ENCODE measurements around the gene NUP93.
"Not testable (repeated sequence)": the region's sequence is repeated elsewhere in the genome, so short reads cannot be mapped to it uniquely, and the experiment has no call there.

The NUP93 gene

DNA sequence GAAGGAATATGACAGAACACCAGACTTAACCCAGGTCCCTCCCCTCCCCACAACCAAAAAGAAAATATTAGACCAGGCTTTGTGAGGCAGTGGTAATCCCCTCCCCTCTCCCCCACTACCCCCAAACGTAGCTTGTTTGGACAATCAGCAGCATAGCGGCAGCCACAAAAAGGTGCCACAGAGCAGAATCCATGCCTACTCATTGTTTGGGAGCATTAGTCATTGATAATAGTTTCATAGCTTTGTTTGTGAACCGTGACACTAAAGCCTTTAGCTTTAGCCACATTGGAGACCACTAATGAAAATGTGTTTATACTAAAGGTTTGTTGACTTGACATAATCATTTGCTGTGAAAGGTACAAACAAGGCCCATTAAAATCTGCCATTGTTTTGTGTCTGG, 65.1 kb downstream of the NUP93 start:
- H4K20me1 ChIP-seq (ENCODE audit: low read depth, low read length), result no peaks in the 10 kb centered on the region
- no peak overlapping the region for H3K4me3 ChIP-seq (ENCODE audit: insufficient read depth, low read length, poor library complexity, severe bottlenecking)
- H3F3A ChIP-seq (ENCODE audit: insufficient read depth), result no peaks in the 10 kb centered on the region
- H3K79me2 ChIP-seq (ENCODE audit: insufficient read depth, low read length), result peaks cover 7% of the 10 kb centered on the region; the same call in 1 of the 2 replicates
- H3K27ac ChIP-seq (ENCODE audit: low read depth, low read length), result no peak overlapping the region
- no peaks in the 10 kb centered on the region for H3K9me2 ChIP-seq (replicated peaks; ENCODE audit: insufficient read depth, low read length)
- TF ChIP-seq, protein P1, sequence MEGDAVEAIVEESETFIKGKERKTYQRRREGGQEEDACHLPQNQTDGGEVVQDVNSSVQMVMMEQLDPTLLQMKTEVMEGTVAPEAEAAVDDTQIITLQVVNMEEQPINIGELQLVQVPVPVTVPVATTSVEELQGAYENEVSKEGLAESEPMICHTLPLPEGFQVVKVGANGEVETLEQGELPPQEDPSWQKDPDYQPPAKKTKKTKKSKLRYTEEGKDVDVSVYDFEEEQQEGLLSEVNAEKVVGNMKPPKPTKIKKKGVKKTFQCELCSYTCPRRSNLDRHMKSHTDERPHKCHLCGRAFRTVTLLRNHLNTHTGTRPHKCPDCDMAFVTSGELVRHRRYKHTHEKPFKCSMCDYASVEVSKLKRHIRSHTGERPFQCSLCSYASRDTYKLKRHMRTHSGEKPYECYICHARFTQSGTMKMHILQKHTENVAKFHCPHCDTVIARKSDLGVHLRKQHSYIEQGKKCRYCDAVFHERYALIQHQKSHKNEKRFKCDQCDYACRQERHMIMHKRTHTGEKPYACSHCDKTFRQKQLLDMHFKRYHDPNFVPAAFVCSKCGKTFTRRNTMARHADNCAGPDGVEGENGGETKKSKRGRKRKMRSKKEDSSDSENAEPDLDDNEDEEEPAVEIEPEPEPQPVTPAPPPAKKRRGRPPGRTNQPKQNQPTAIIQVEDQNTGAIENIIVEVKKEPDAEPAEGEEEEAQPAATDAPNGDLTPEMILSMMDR (IDR thresholded peaks at IDR 0.05; ENCODE audit: insufficient read depth, low read length, poor library complexity, severe bottlenecking), result no peak
- TF ChIP-seq EZH2phosphoT487 (conservative IDR thresholded peaks at IDR 0.05; ENCODE audit: low read length), result no peak
- no peaks in the 10 kb centered on the region for H3K36me3 ChIP-seq (ENCODE audit: low read length)
- H3K27me3 ChIP-seq (ENCODE audit: low read length), result no peaks in the 10 kb centered on the region
- H3K9ac ChIP-seq (ENCODE audit: low read length), result no peak overlapping the region
- no peak overlapping the region for H2AFZ ChIP-seq (ENCODE audit: low read depth, low read length, severe bottlenecking)
- no peaks in the 10 kb centered on the region for H3K9me3 ChIP-seq (ENCODE audit: insufficient read depth, low read length)
- no peak overlapping the region for H3K4me2 ChIP-seq (ENCODE audit: low read depth, low read length, poor library complexity, severe bottlenecking)

DNA sequence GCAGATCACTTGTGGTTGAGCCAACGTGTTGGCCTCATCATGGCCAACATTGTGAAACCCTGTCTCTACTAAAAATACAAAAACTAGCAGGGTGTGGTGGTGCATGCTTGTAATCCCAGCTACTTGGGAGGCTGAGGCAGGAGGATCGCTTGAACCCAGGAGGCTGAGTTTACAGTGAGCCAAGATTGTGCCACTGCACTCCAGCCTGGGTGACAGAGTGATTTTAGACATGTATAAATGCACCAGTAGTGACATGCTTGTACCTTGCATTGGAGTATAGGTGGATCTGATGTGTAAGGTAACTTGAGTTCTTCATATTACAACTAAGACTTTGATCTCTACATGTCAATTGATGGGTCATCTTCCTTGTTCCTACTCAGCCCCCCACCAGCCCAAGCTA, 67.1 kb downstream of the NUP93 start:
- not testable (repeated sequence) for H4K20me1 ChIP-seq (ENCODE audit: low read depth, low read length); H3K4me3 ChIP-seq (ENCODE audit: insufficient read depth, low read length, poor library complexity, severe bottlenecking); H3K79me2 ChIP-seq (ENCODE audit: insufficient read depth, low read length); H3K36me3 ChIP-seq (ENCODE audit: low read length); H3F3A ChIP-seq (ENCODE audit: insufficient read depth); H3K27ac ChIP-seq (ENCODE audit: low read depth, low read length); H3K9ac ChIP-seq (ENCODE audit: low read length); H3K9me2 ChIP-seq (replicated peaks; ENCODE audit: insufficient read depth, low read length); H3K9me3 ChIP-seq (ENCODE audit: insufficient read depth, low read length); H3K4me2 ChIP-seq (ENCODE audit: low read depth, low read length, poor library complexity, severe bottlenecking); H3K27me3 ChIP-seq (ENCODE audit: low read length); H2AFZ ChIP-seq (ENCODE audit: low read depth, low read length, severe bottlenecking)

DNA sequence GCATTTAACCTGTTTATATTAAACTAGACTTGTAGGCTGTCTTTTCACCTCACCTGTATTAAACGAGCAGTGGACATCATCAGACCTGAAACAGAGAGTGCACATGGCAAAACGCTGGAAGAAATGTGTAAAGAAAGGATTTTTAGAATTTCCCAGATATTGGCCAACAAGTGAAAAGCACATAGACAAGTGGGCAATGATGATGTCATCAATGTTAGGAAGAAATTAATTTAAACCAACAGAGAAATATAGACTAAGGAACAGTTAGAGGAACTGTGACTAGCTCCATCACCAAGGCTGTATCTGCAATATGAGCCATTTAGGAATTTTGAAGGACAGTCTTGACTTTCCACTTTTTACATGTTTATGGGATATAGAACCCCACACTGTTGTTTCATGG, 67.9 kb downstream of the NUP93 start:
- no peaks in the 10 kb centered on the region for H3K27me3 ChIP-seq (ENCODE audit: low read length)
- no peak overlapping the region for H3K4me2 ChIP-seq (ENCODE audit: low read depth, low read length, poor library complexity, severe bottlenecking)
- H3K4me3 ChIP-seq (ENCODE audit: insufficient read depth, low read length, poor library complexity, severe bottlenecking), result no peak overlapping the region
- no peaks in the 10 kb centered on the region for H3F3A ChIP-seq (ENCODE audit: insufficient read depth)
- H2AFZ ChIP-seq (ENCODE audit: low read depth, low read length, severe bottlenecking), result no peak overlapping the region
- peaks cover 7% of the 10 kb centered on the region; the same call in 1 of the 2 replicates for H3K79me2 ChIP-seq (ENCODE audit: insufficient read depth, low read length)
- no peak for TF ChIP-seq EZH2phosphoT487 (conservative IDR thresholded peaks at IDR 0.05; ENCODE audit: low read length)
- TF ChIP-seq, protein P1 (IDR thresholded peaks at IDR 0.05; ENCODE audit: insufficient read depth, low read length, poor library complexity, severe bottlenecking), result no peak
- no peaks in the 10 kb centered on the region for H3K36me3 ChIP-seq (ENCODE audit: low read length)
- no peak overlapping the region for H3K9ac ChIP-seq (ENCODE audit: low read length)
- no peaks in the 10 kb centered on the region for H3K9me2 ChIP-seq (replicated peaks; ENCODE audit: insufficient read depth, low read length)
- H3K9me3 ChIP-seq (ENCODE audit: insufficient read depth, low read length), result no peaks in the 10 kb centered on the region
- no peak overlapping the region for H3K27ac ChIP-seq (ENCODE audit: low read depth, low read length)
- no peaks in the 10 kb centered on the region for H4K20me1 ChIP-seq (ENCODE audit: low read depth, low read length)

DNA sequence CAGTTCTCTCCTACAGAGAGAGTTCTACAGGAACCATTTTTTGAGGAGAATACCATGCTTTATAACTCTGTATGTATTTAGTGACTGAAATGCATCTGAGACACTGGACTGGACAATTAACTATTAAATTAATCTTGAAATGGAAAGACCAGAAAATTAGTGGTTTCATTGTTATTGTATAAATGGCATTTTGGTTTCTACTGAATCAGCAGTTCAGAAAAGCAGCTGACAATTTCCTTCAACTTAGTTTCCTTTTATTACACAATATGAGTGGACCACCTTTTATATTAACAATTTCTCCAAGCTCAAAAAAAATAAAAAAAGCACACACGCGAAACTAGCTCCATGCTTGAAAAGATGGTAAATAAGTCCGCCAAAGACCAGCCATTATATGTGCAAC, 69.0 kb downstream of the NUP93 start:
- Histone ChIP-seq H3K9ac (ENCODE audit: low read length) (no peak overlapping the region), H4K20me1 (ENCODE audit: low read depth, low read length) (no peaks in the 10 kb centered on the region), H3K9me3 (ENCODE audit: insufficient read depth, low read length) (no peaks in the 10 kb centered on the region), H3K9me2 (replicated peaks; ENCODE audit: insufficient read depth, low read length) (no peaks in the 10 kb centered on the region), H3K27me3 (ENCODE audit: low read length) (no peaks in the 10 kb centered on the region), H3K79me2 (ENCODE audit: insufficient read depth, low read length) (no peaks in the 10 kb centered on the region), H3K4me2 (ENCODE audit: low read depth, low read length, poor library complexity, severe bottlenecking) (no peak overlapping the region), H3F3A (ENCODE audit: insufficient read depth) (no peaks in the 10 kb centered on the region), H3K4me3 (ENCODE audit: insufficient read depth, low read length, poor library complexity, severe bottlenecking) (no peak overlapping the region), H3K36me3 (ENCODE audit: low read length) (no peaks in the 10 kb centered on the region), H2AFZ (ENCODE audit: low read depth, low read length, severe bottlenecking) (no peak overlapping the region), H3K27ac (ENCODE audit: low read depth, low read length) (no peak overlapping the region)
- no peak for TF ChIP-seq EZH2phosphoT487 (conservative IDR thresholded peaks at IDR 0.05; ENCODE audit: low read length)
- TF ChIP-seq, protein P1 (IDR thresholded peaks at IDR 0.05; ENCODE audit: insufficient read depth, low read length, poor library complexity, severe bottlenecking), result no peak

All from SU-DHL-6 (cell line).